ENCODE data around the gene SLC22A23.

DNA sequence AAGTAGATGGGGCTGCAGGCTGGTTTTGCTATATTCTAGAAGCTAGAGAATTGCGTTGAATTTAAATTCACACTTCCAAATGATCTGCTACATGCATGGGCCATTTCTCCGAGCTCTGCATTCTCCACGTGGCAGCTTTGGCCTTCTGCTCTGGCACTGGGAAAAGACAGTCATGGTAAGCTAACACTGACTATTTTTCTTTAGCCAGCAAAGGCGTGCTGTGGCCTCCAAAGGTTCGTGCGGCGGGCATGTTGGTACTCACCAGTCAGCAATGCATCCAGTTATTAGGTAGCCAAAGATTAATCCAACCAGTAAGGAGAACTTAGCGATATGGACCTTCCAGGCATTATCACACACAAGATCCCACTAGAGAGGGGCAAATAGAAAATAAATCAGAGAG lies 41.4 kb downstream of the SLC22A23 start:
- no peak for TF ChIP-seq CTCF (IDR thresholded peaks at IDR 0.05)
- TF ChIP-seq POLR2A (IDR thresholded peaks at IDR 0.05), result no peak
- no peak for TF ChIP-seq POLR2AphosphoS5 (IDR thresholded peaks at IDR 0.05)
